HFF-Myc (cell line): ENCODE results near the gene POLE.

ENCODE experiments used
- DNase-seq: peaks from one replicate; pipeline ENCODE4 v3.0.0-alpha.2; 2011; ENCODE audit warnings: low read depth; ENCODE audit errors: extremely low read depth
- H3K4me3 ChIP-seq: replicated peaks from 2 replicates; pipeline ENCODE4 v1.5.1; 2011; ENCODE audit warnings: low read depth, mild to moderate bottlenecking, control low read depth, low read length
- CTCF ChIP-seq: IDR thresholded peaks from 2 replicates; pipeline ENCODE4 v1.5.1; 2012; ENCODE audit warnings: mild to moderate bottlenecking, low read depth, low read length, control low read depth; ENCODE audit errors: missing control alignments

Gene POLE

GRCh38 chr12:132672116-132672515 is 15.0 kb downstream of the POLE start:
- TF ChIP-seq CTCF = no peak
- H3K4me3 ChIP-seq = no peak overlapping the region
- no peak for DNase-seq

- no peak overlapping the region for H3K4me3 ChIP-seq
- no peak for TF ChIP-seq CTCF
- no peak for DNase-seq
These were observed 17.8 kb downstream of the POLE start for GRCh38 chr12:132669166-132669879.

- no peak for TF ChIP-seq CTCF
- no peak overlapping the region for H3K4me3 ChIP-seq
- DNase-seq = no peak
These were observed 18.7 kb downstream of the POLE start for GRCh38 chr12:132668191-132669088.

- H3K4me3 ChIP-seq = no peak overlapping the region
- no peak for TF ChIP-seq CTCF
- DNase-seq = no peak
These were observed 21.3 kb downstream of the POLE start for GRCh38 chr12:132665794-132666193.

- no peak for DNase-seq
- no peak for TF ChIP-seq CTCF
- H3K4me3 ChIP-seq = no peak overlapping the region
These were observed 22.0 kb downstream of the POLE start for GRCh38 chr12:132665149-132665491.

- TF ChIP-seq CTCF = no peak
- DNase-seq = no peak
- H3K4me3 ChIP-seq = no peak overlapping the region
These were observed 22.7 kb downstream of the POLE start for GRCh38 chr12:132664206-132665148.
